GM12872 (cell line): ENCODE data around the gene PTPN13.

Experiments used
- CTCF ChIP-seq: IDR thresholded peaks from 3 replicates; pipeline ENCODE4 v1.5.1; 2011; ENCODE audit warnings: low read depth, mild to moderate bottlenecking, low read length, moderate library complexity; ENCODE audit not compliant: insufficient read depth

Gene PTPN13

GRCh38 chr4:86755388-86755787 is 161.3 kb downstream of the PTPN13 start:
- TF ChIP-seq CTCF = no peak

GRCh38 chr4:86757468-86757867 is 163.4 kb downstream of the PTPN13 start:
- no peak for TF ChIP-seq CTCF

GRCh38 chr4:86759298-86759697 is 165.2 kb downstream of the PTPN13 start:
- TF ChIP-seq CTCF = no peak

- no peak for TF ChIP-seq CTCF
These were observed 168.5 kb downstream of the PTPN13 start for GRCh38 chr4:86762649-86763048.

GRCh38 chr4:86769794-86770193 is 175.7 kb downstream of the PTPN13 start:
- no peak for TF ChIP-seq CTCF

GRCh38 chr4:86771141-86771540 is 177.0 kb downstream of the PTPN13 start:
- no peak for TF ChIP-seq CTCF

- TF ChIP-seq CTCF = no peak
These were observed 180.9 kb downstream of the PTPN13 start for GRCh38 chr4:86775061-86775460.

- TF ChIP-seq CTCF = no peak
These were observed 184.1 kb downstream of the PTPN13 start for GRCh38 chr4:86778175-86778574.
